Right renal pelvis (tissue), 4 donors: Measurements from ENCODE around the gene SCG3. TPM values are rescaled to one million over a fixed set of nuclear protein-coding genes. Genes with fewer than 3 reads are reported as not detected.
"Not testable (repeated sequence)": the region's sequence is repeated elsewhere in the genome, so short reads cannot be mapped to it uniquely, and the experiment has no call there.

Experiments used
- DNase-seq, 4 donors: peaks; one replicate each; pipeline ENCODE4 v3.0.0-alpha.2; 2013; ENCODE audit warnings: low read depth in 4 of 4, low spot score in 3 of 4, missing footprints in 1 of 4
- polyA plus RNA-seq, 4 donors: library from polyadenylated mRNA; unstranded; fragments of 120-200 nt; gene quantifications; one replicate each; pipeline ENCODE4 v1.2.1, GENCODE V29; 2013; ENCODE audit not compliant: insufficient read length in 4 of 4

The SCG3 gene
- under 1 TPM in 3 of 4 donors, not detected in 1; 0.17 to 0.39 (median 0.18) TPM for polyA plus RNA-seq

- peak; percentile 68 to 80 (median 74) for DNase-seq
These were observed at the start of gene SCG3 for GRCh38 chr15:51681303-51681963. Gene SCG3, plus strand, starts transcription at chr15:51681503. Its CDS starts 253 bp downstream, at chr15:51681756.

- DNase-seq = no peak
These were observed 46.6 kb upstream of the SCG3 start for GRCh38 chr15:51634591-51635198.

GRCh38 chr15:51641490-51642130 is 39.7 kb upstream of the SCG3 start:
- no peak for DNase-seq

DNA sequence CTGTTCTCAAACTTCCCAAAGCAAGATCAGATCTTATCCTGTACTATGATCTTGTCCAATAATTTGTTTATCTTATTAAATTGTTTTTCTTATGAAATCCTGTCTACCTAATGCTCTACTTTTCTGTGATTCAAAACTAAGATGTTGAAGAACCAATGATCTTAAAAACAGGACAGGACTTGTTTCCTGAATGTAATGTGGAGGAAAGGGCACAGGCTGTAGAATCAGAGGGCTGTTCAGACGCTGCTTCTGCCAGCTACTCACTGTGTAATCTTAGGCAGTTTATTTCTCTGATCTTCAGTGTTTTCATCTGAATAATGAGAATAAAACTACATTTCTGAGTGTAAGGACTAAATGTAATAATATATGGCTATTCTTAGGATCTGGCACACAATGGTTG is 38.6 kb upstream of the SCG3 start:
- no peak for DNase-seq

GRCh38 chr15:51647128-51647562 is 34.2 kb upstream of the SCG3 start:
- DNase-seq = no peak

DNA sequence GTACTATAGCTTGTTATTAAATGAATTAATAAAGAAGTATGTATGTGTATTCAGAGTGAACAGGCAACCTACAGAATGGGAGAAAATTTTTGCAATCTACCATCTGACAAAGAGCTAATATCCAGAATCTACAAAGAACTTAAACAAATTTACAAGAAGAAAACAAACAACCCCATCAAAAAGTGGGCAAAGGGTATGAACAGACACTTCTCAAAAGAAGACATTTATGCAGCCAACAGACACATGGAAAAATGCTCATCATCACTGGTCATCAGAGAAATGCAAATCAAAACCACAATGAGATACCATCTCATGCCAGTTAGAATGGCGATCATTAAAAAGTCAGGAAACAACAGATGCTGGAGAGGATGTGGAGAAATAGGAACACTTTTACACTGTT is 33.2 kb upstream of the SCG3 start:
- not testable (repeated sequence) for DNase-seq

GRCh38 chr15:51648643-51649042 is 32.7 kb upstream of the SCG3 start:
- DNase-seq = not testable (repeated sequence)

DNA sequence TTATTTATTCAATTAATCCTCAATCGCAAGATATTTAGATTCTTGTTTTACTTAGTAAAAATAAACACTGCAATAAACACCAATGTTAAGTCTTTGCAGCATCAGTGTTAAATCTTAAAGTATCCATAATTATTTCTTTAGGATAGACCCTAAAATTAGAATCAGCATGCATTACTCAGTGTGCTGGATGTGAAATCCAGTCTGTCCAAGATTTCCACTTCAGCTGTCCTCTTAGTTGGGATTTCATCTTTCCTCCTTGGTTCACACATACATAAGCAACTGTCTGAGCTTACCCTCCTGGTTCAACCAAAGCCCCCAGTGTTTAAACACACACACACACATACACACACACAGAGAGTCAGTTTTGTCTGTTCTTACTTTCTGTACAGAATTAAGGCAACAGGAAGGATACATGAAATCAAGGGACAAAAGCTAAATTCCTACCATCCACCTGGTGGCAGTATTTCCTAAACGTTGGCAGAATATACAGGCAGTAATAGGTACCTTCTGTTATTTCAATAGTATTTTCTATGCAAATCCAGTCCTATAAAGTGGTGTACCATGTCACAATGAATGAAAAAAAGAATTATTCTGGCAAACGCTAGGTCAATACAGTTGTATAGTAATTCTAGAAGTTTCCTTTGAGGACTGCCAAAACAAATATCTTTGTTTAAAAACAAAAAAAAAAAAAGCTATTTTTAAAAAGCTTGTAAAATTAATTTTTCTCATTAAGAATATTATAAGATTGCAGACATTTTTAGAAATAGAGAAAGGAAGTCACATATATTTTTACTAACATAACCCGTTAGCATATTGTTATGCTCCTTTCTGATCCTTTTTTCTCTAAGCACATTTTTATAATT is 31.4 kb upstream of the SCG3 start:
- peak; percentile 44 to 57 (median 51) for DNase-seq

- DNase-seq = no peak
These were observed 29.1 kb upstream of the SCG3 start for GRCh38 chr15:51652084-51652668.

- DNase-seq = not testable (repeated sequence)
These were observed 25.8 kb upstream of the SCG3 start for GRCh38 chr15:51655401-51656057.

DNA sequence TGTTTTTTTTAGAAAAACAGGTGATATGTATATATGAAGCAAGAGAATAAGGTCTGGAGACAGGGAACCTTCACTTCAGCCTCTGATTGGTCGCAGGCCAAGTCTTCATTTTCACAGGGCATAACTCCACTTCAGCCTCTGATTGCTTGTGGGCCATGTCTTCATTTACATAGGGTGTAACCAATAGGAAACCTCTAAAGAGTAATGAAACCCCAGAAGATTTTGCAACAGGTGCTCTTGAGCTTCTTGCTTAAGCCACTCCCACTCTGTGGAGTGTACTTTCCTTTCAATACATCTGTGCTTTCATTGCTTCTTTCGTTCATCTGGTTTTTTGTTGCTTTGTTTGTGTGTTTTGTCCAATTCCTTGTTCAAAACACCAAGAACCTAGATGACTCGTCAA is 22.6 kb upstream of the SCG3 start:
- DNase-seq = no peak

GRCh38 chr15:51661072-51661471 is 20.2 kb upstream of the SCG3 start:
- no peak for DNase-seq

GRCh38 chr15:51667478-51667877 is 13.8 kb upstream of the SCG3 start:
- no peak for DNase-seq

DNA sequence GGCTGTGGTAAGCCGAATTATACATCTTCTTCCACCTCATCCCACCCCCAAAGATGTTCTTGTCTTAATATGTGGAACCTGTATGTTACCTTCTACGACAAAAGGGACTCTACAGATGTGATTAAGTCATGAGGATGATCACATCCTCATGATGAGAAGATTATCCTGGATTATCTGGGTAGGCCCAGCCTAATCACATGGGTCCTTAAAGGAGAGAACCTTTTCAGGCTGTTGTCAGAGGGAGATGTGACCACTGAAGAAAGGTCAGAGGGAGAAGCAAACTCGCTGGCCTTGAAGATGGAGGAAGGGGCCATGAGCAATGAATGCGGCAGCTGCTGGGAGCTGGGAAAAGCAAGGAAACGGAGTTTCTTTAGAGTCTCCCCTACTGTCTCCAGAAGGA is 12.9 kb upstream of the SCG3 start:
- no peak for DNase-seq

GRCh38 chr15:51669381-51669780 is 11.9 kb upstream of the SCG3 start:
- no peak for DNase-seq

DNA sequence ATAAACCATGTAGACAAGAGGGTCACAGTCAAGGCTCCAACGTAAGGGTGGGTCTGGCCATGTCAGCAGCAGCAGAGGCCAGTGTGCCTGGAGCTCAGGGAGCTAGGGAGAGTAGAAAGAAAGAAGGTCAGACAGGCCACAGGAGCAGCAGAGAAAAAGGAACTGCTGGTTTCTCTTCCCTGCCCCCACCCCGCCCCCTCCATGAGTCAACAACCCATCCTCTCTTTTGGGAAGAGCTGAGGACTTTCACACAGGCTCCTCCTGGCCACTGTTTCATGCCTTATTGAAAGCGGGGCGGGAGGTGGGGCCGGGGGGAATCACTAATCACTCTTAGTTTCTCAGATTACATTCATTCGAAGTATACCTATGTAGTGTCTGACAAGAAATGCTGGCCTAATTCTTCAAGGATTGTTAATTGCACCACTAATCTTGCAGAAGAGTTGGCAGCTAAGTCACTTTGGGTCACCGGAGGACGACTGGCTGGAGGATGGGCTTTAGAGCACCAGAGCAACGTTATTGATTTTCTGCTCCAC is 9.1 kb upstream of the SCG3 start:
- DNase-seq = no peak

DNA sequence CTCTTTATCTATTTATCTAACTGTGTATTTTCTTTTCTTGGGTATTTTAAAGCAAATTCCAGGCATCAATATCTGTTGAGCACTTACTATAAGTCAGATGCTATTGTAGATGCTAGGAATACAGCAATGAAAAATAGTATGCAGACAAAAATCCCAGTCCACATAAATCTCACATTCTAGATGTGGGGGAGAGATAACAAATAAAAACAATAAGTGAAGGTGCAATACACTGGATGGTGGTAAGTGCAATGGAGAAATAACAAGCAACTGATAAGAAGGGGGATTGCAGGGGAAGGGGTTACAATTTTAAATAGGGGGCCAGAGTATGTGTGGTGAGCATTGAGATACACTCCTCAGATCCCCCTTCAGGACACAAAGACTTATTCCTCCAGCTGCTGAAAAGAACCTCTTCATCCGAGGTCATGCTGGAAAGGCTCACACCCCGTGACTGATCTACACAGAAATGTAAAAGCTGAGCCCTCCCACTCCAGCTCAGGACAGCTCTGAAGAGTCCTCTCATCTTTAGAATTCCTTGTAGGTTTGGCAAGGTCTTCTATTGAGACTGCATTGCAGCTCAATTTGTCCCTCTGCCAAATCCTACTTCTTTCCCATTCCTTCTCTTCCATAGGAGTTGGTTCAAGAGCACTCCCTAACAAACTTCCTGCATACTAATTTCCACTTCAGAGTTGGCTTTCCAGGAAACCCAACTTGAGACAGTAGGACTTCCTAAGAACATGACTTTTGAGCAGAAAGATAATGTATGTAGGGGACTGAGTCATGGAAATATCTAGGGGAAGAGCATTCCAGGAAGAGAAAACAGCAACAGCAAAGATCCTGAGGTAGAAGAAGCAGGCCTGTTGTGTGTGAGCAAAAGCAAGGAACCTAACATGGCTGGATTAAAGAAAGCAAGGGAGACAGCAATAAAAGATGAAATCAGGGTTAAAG is 8.1 kb upstream of the SCG3 start:
- no peak for DNase-seq

DNA sequence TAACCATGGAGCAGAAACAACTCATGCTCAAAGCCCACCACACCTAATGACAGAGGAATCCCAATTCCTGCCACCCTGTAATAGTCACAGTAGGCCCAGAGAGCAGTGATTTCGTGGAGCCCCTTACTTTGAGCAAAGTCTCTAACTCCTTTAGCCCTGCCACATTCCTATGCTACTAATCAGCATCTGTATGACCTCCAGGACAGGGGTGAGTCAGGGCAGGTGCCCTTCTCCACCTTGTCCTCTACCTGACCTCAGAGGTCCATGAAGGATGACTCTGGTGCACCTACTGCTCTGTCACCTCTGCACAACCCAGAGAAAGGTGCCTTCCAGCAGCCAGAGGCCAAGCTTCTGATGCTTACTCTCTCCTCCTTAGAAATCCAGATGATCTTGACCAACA is 6.1 kb upstream of the SCG3 start:
- no peak for DNase-seq

DNA sequence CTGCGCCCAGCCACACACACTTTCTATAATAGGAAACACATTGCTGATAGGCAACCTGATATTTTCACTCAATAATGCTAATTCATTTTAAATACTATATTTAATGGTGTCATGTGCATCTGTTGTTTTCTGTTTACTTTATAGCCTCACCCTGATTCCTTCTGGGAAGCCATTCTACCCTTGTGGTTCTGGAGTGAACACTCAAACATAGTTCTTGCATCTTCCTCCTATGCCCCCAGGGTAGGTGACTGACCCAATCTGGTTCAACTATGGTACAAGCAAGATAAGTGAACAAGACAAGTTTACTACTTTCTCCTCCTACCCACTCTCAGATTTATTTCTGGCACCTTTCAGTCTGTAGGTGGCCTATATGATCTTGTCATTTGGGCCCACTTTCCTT is 4.3 kb upstream of the SCG3 start:
- no peak for DNase-seq
